Measurements from ENCODE around the gene ARL14EPL.

- TF ChIP-seq FOXA1 (IDR thresholded peaks at IDR 0.05) (no peak), NFRKB (IDR thresholded peaks at IDR 0.05) (no peak), SUZ12 (IDR thresholded peaks at IDR 0.05) (no peak), TARDBP (IDR thresholded peaks at IDR 0.05) (no peak), HDGF (IDR thresholded peaks at IDR 0.05; ENCODE audit: borderline replicate concordance) (no peak)
Measured at GRCh38 chr5:116098998-116099397, 66.7 kb downstream of the ARL14EPL start.

Measured in HEK293T (cell line).